GM12865 (cell line): Measurements from ENCODE around the gene IQGAP3.

ENCODE experiments used
- DNase-seq: peaks from one replicate; pipeline ENCODE4 v3.0.0; 2010; ENCODE audit warnings: low read depth
- H3K4me3 ChIP-seq: 2 replicates; pipeline ENCODE4 v1.5.1; 2011; ENCODE audit warnings: mild to moderate bottlenecking, low read depth, low read length, control low read depth
- CTCF ChIP-seq: IDR thresholded peaks from 2 replicates; pipeline ENCODE4 v1.5.1; 2011; ENCODE audit warnings: low read length, control low read depth, low read depth, inconsistent platforms; ENCODE audit not compliant: insufficient read depth; ENCODE audit errors: missing control alignments

The IQGAP3 gene

GRCh38 chr1:156532374-156532773, 40.0 kb downstream of the IQGAP3 start:
- TF ChIP-seq CTCF, result no peak
- no peak for DNase-seq
- no peak overlapping the region for H3K4me3 ChIP-seq

DNA sequence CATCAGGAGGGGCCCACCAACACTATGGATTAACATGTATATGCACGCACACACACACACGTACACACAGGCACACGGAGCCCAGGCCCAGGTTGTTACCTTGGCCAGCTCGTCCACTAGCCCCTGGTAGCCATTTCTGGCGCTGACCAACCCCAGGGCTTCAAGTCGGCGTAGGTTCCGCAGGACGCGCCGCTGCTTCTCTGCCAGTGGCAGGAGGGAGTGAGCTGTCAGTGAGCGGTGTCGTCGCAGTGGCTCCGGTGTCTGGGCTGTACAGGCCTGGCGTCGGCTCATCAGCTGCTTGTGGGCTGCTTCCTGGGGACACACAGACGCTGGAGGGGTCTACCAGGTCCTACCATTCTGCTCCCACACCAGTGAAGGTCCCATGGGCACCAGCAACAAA, 42.4 kb downstream of the IQGAP3 start:
- TF ChIP-seq CTCF, result no peak

DNA sequence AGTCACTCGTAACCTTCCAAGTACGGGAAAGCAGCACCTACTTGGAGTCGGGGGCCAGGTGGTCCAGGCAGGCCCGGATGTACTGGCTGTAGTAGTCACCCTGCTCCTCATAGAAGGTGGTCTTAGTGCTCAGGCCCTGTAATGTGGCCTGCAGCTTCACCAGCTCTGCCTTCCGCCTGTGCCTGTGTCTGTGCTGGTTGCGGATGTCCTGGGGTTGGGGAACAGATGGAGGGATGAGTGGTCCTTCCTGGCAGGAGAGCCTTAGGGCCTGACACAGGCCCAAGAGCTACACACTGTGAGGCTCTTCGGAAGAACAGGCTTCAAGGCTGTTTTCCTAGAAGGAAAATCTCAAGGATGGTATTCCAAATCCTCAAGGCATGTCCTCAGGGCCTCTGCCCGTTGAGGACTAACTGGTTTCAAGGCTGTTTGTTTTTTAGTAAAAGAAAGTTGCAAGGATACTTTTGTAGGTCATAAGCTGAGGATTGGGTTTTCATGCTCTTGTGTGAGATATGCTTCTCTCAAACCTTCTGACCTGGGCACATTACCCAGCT, 43.4 kb downstream of the IQGAP3 start:
- DNase-seq, result no peak
- TF ChIP-seq CTCF, result no peak
- H3K4me3 ChIP-seq, result no peak overlapping the region

More for the DNA sequence above, 42.4 kb downstream of the IQGAP3 start:
- no peak for DNase-seq
- no peak overlapping the region for H3K4me3 ChIP-seq

- DNase-seq, result no peak
- no peak overlapping the region for H3K4me3 ChIP-seq
- no peak for TF ChIP-seq CTCF
These were observed 44.1 kb downstream of the IQGAP3 start for GRCh38 chr1:156528231-156528630.

GRCh38 chr1:156527584-156527983, 44.8 kb downstream of the IQGAP3 start:
- H3K4me3 ChIP-seq, result no peak overlapping the region
- DNase-seq, result no peak
- TF ChIP-seq CTCF, result no peak

DNA sequence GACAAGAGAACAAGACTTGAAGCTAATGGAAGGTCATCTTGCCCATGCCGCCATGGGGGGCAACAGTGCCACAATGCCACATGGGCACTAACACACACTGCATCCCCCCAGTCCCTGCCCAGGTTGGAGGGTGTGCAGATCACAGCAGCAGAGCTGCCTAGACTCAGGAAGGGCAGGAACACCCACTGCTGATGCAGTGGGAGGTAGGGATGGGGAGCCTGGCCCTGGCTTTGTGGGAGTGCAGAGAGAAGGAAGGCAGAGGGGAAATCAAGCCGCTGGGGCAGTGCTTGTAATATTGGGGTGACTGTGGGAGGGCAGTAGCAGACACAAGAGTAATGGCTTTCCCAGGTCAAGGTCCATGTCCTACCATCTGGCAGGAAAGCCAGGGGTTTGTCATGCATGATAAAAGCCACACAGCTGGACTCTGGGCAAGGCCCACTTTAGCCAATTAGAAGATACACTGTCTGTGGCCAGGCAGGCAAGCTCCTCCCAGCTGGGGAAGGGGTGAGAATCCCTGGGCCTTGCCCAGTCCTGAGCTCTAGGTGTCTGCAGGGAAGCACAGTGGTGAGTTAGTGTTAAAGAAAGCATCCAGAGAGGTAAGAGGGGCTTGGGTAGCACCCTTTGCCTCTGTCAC, 46.4 kb downstream of the IQGAP3 start:
- no peak for TF ChIP-seq CTCF
- no peak overlapping the region for H3K4me3 ChIP-seq
- DNase-seq, result no peak

GRCh38 chr1:156525071-156525501, 47.3 kb downstream of the IQGAP3 start:
- TF ChIP-seq CTCF, result no peak
- no peak for DNase-seq
- no peak overlapping the region; the same call in 1 of the 2 replicates for H3K4me3 ChIP-seq
